Neural cell (in vitro differentiated cells): ENCODE results near the gene TBC1D5. TPM values are rescaled to one million over a fixed set of nuclear protein-coding genes. Genes with fewer than 3 reads are reported as not detected.

Experiments
- H2AFZ ChIP-seq: fragments of 200-600, 300-800 bp; sonication (generic), shearing (Covaris generic); 2 replicates; pipeline ENCODE4 v1.6.0; 2014; ENCODE audit warnings: low read depth, mild to moderate bottlenecking, antibody characterized with exemption, low read length, moderate library complexity
- H3F3A ChIP-seq: fragments of 200-600 bp; shearing (Covaris generic); 2 replicates; pipeline ENCODE4 v1.6.1; 2016; ENCODE audit warnings: mild to moderate bottlenecking, moderate library complexity, mixed read lengths, antibody characterized with exemption, low read length; ENCODE audit not compliant: insufficient read depth, poor library complexity, severe bottlenecking
- H3K27ac ChIP-seq: fragments of 200-600, 300-800 bp; sonication (generic), shearing (Covaris generic); 2 replicates; pipeline ENCODE4 v1.5.1; 2014; ENCODE audit warnings: mild to moderate bottlenecking, low read length, moderate library complexity
- H3K27me3 ChIP-seq: fragments of 300-800, 200-600 bp; sonication (generic), shearing (Covaris generic); 2 replicates; pipeline ENCODE4 v1.6.0; 2014; ENCODE audit warnings: mild to moderate bottlenecking, low read depth, low read length, moderate library complexity; ENCODE audit not compliant: insufficient read depth
- H3K36me3 ChIP-seq: fragments of 300-800, 200-600 bp; sonication (generic), shearing (Covaris generic); 2 replicates; pipeline ENCODE4 v1.5.1; 2014; ENCODE audit warnings: mild to moderate bottlenecking, antibody characterized with exemption, low read length, moderate library complexity; ENCODE audit not compliant: insufficient read depth
- H3K4me2 ChIP-seq: fragments of 300-800, 200-600 bp; sonication (generic), shearing (Covaris generic); 2 replicates; pipeline ENCODE4 v1.6.0; 2014; ENCODE audit warnings: mild to moderate bottlenecking, low read length
- H3K4me3 ChIP-seq: fragments of 300-800, 200-600 bp; sonication (generic), shearing (Covaris generic); 2 replicates; pipeline ENCODE4 v1.5.1; 2014; ENCODE audit warnings: mild to moderate bottlenecking, low read length, moderate library complexity
- H3K79me2 ChIP-seq: fragments of 200-600 bp; shearing (Covaris generic); replicated peaks from 2 replicates; pipeline ENCODE4 v1.6.0; 2014; ENCODE audit warnings: mild to moderate bottlenecking, low read length, moderate library complexity; ENCODE audit not compliant: insufficient read depth
- H3K9ac ChIP-seq: fragments of 300-800, 200-600 bp; sonication (generic), shearing (Covaris generic); 2 replicates; pipeline ENCODE4 v1.6.1; 2016; ENCODE audit warnings: mild to moderate bottlenecking, low read length, mixed read lengths
- H3K9me2 ChIP-seq: fragments of 200-600 bp; shearing (Covaris generic); 2 replicates; pipeline ENCODE4 v1.6.1; 2016; ENCODE audit warnings: mild to moderate bottlenecking, low read length, mixed read lengths; ENCODE audit not compliant: insufficient read depth
- H3K9me3 ChIP-seq: fragments of 200-600, 300-800 bp; sonication (generic), shearing (Covaris generic); 2 replicates; pipeline ENCODE4 v1.6.1; 2016; ENCODE audit warnings: mild to moderate bottlenecking, mixed run types, low read length, moderate library complexity, mixed read lengths
- H4K20me1 ChIP-seq: fragments of 200-600 bp; shearing (Covaris generic); 2 replicates; pipeline ENCODE4 v1.6.1; 2016; ENCODE audit warnings: mild to moderate bottlenecking, mixed run types; ENCODE audit not compliant: insufficient read depth
- CTCF ChIP-seq: fragments of 450-650 bp; IDR thresholded peaks from 2 replicates; pipeline ENCODE4 v1.5.1; 2014; ENCODE audit warnings: antibody characterized with exemption, mild to moderate bottlenecking, moderate library complexity; ENCODE audit not compliant: poor library complexity, severe bottlenecking
- EP300 ChIP-seq: fragments of 450-650 bp; conservative IDR thresholded peaks from 2 replicates; pipeline ENCODE4 v1.6.1; 2014; ENCODE audit warnings: antibody characterized with exemption, mild to moderate bottlenecking, moderate library complexity; ENCODE audit not compliant: poor library complexity, severe bottlenecking
- EZH2 ChIP-seq: fragments of 200-600, 300-800 bp; shearing (Covaris generic), sonication (generic); IDR thresholded peaks from 2 replicates; pipeline ENCODE4 v1.6.1; 2014; ENCODE audit warnings: antibody characterized with exemption, low read length, borderline replicate concordance, mild to moderate bottlenecking; ENCODE audit not compliant: insufficient read depth, poor library complexity, severe bottlenecking
- MXI1 ChIP-seq: fragments of 450-650 bp; conservative IDR thresholded peaks from 2 replicates; pipeline ENCODE4 v1.6.1; 2014; ENCODE audit warnings: antibody characterized with exemption, mild to moderate bottlenecking; ENCODE audit not compliant: poor library complexity, severe bottlenecking
- POLR2AphosphoS5 ChIP-seq: IDR thresholded peaks from 2 replicates; pipeline ENCODE4 v1.6.1; 2012
- RAD21 ChIP-seq: fragments of 450-650 bp; conservative IDR thresholded peaks from 2 replicates; pipeline ENCODE4 v1.6.1; 2014; ENCODE audit warnings: antibody characterized with exemption, mild to moderate bottlenecking, moderate library complexity
- REST ChIP-seq: IDR thresholded peaks from 2 replicates; pipeline ENCODE4 v1.6.1; 2012; ENCODE audit warnings: borderline replicate concordance
- SMC3 ChIP-seq: fragments of 450-650 bp; conservative IDR thresholded peaks from 2 replicates; pipeline ENCODE4 v1.6.1; 2014; ENCODE audit warnings: antibody characterized with exemption, mild to moderate bottlenecking, moderate library complexity; ENCODE audit not compliant: poor library complexity
- TAF1 ChIP-seq: IDR thresholded peaks from 2 replicates; pipeline ENCODE4 v1.6.1; 2012; ENCODE audit warnings: low read depth
- polyA plus RNA-seq: library from polyadenylated mRNA; depleted of rRNA; stranded (reverse); fragments of >200 nt; gene quantifications from 2 replicates; pipeline ENCODE4 v1.2.3, GENCODE V29; 2014

The TBC1D5 gene
- polyA plus RNA-seq, 1 donor from 2014 or later: 28.3 TPM

GRCh38 chr3:17542591-17542990, 199.8 kb downstream of the TBC1D5 start:
- TF ChIP-seq RAD21: no peak
- no peak for TF ChIP-seq TAF1
- TF ChIP-seq EZH2: no peak
- no peak for TF ChIP-seq POLR2AphosphoS5
- TF ChIP-seq SMC3: no peak
- no peak for TF ChIP-seq MXI1
- no peak for TF ChIP-seq CTCF
- no peak for TF ChIP-seq REST
- TF ChIP-seq EP300: no peak
- H3K27ac ChIP-seq: no peak overlapping the region

GRCh38 chr3:17539436-17539835, 203.0 kb downstream of the TBC1D5 start:
- H3K9ac ChIP-seq: no peak overlapping the region
- H3K9me2 ChIP-seq: no peaks in the 10 kb centered on the region
- no peak overlapping the region for H3K4me2 ChIP-seq
- no peaks in the 10 kb centered on the region for H3K79me2 ChIP-seq
- no peak overlapping the region for H3K4me3 ChIP-seq
- no peaks in the 10 kb centered on the region for H3F3A ChIP-seq
- TF ChIP-seq EP300: no peak
- TF ChIP-seq POLR2AphosphoS5: no peak
- TF ChIP-seq REST: no peak
- no peak for TF ChIP-seq CTCF
- no peak for TF ChIP-seq TAF1
- TF ChIP-seq SMC3: no peak
- TF ChIP-seq MXI1: no peak
- TF ChIP-seq RAD21: no peak
- TF ChIP-seq EZH2: no peak
- H2AFZ ChIP-seq: no peak overlapping the region
- H3K9me3 ChIP-seq: no peaks in the 10 kb centered on the region
- H3K27ac ChIP-seq: no peak overlapping the region
- no peaks in the 10 kb centered on the region for H3K36me3 ChIP-seq
- no peaks in the 10 kb centered on the region for H4K20me1 ChIP-seq
- H3K27me3 ChIP-seq: no peaks in the 10 kb centered on the region

More at GRCh38 chr3:17542591-17542990, 199.8 kb downstream of the TBC1D5 start:
- H3K4me2 ChIP-seq: no peak overlapping the region
- no peak overlapping the region for H3K4me3 ChIP-seq
- no peaks in the 10 kb centered on the region for H3K79me2 ChIP-seq
- no peaks in the 10 kb centered on the region for H3K27me3 ChIP-seq
- no peaks in the 10 kb centered on the region for H3K9me3 ChIP-seq
- no peak overlapping the region for H3K9ac ChIP-seq
- no peaks in the 10 kb centered on the region for H3K36me3 ChIP-seq
- H2AFZ ChIP-seq: no peak overlapping the region
- H3F3A ChIP-seq: no peaks in the 10 kb centered on the region
- H3K9me2 ChIP-seq: no peaks in the 10 kb centered on the region
- no peaks in the 10 kb centered on the region for H4K20me1 ChIP-seq
